HG02970 (cell line): ENCODE data around the gene KLRF2.

ENCODE experiments used
- ATAC-seq: cut with Tn5 transposase; IDR thresholded peaks from one replicate; pipeline ENCODE4 v1.9.1; 2021; ENCODE audit warnings: mild to moderate bottlenecking, moderate library complexity, moderate number of reproducible peaks; ENCODE audit not compliant: unreplicated experiment, low FRiP score

Gene KLRF2

GRCh38 chr12:9883175-9883574 is 1.9 kb downstream of the KLRF2 start:
- no peak for ATAC-seq

- no peak for ATAC-seq
These were observed 7.5 kb downstream of the KLRF2 start for GRCh38 chr12:9888665-9889273.

DNA sequence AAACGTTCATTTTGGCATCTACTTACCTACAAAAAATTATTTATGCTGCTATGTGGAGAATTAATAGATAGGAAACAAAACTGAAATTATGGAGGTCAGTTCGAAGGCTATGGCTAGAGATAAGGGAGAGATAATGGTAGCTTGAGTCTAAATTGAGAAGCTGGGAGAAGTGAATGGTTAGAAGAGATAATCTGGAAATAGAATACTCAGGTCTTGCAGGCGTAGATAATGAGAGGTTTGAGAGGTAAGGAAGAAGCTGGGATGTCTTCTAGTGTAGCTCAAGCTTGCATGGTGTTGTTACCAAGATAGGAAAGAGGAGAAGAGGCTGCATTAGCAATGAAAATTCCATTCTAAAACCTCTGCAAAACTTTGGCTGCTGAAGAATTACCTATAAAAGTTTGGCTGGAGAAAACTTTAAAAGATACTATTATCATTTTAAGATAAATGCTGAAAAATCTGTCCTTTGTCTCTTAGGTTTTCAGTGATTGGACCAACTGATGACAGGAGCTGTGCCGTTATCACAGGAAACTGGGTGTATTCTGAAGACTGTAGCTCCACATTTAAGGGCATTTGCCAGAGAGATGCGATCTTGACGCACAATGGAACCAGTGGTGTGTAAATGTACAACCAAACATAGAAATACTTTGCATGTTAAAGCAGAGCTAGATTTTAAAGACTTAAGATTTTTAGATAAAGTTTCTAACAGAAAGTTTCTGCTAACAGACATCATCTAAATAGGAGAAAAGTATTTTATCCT is 14.1 kb downstream of the KLRF2 start:
- ATAC-seq, result no peak

DNA sequence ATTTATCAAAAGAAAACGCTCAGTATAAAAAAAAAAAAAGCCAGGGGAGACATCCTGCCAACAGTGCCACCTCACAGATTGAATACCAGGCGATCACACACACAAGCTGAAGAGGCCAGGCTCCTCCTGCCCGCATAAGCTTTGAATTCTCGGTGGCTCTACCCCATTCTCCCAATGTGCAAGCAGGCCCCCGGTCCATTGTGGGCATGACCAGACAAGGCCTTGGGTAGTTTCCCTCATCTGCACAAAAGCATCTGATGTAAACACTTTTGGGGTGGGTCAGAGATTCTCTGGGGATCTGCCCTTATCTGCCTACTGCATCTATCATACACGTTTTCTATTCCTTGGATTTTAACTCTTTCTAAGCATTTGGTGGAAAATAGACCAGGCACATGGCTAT is 16.2 kb downstream of the KLRF2 start:
- ATAC-seq, result no peak

DNA sequence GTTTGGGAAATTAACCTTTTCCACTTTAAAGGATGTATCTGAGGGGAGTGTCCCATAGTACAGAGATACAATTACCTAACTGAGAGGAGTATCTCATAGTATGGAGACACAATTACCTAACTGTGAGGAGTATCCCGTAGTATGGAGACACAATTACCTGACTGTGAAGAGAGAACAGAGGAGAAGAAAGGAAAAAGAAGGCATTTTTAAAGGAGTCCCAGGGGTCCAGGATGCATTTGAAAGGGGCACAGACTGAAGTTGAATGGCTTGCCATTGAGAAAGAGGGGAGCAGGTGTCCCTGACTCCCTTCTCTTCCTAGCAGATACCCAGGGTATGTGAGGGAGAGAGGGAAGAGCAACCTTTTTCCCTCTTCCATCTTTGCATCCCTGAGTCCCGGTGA is 17.9 kb downstream of the KLRF2 start:
- no peak for ATAC-seq

- ATAC-seq, result no peak
These were observed 19.6 kb downstream of the KLRF2 start for GRCh38 chr12:9900930-9901329.

DNA sequence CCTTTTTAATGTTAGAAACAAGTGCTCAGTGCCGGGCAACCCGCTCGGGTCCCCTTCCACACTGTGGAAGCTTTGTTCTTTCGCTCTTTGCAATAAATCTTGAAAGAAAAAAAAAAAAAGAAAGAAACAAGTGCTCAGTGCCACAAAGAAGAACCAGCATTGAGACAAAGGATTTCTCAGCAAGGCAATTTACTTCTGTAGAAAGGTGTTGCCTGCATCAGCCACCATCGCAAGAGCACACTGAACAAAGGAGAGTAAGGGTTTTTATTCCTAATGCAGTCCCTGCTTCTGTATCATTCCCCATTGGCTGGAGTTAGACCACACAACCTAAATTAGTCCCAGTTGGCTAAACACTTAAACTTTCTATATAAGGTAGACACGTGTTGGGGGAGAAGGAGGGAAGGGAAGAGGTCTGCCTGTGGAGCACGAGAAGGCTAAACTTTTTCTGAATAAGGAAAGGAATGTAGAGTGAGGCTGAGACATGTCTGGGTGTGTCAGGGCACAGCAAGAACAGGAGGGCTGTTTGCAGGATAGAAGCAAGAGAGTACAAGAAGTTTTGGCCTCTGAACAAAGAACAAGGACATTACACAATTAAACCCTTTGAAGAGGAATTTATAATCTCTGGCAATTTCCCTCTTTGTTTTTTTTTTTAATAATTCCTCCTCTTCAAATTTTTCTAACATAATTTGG is 21.4 kb downstream of the KLRF2 start:
- no peak for ATAC-seq

DNA sequence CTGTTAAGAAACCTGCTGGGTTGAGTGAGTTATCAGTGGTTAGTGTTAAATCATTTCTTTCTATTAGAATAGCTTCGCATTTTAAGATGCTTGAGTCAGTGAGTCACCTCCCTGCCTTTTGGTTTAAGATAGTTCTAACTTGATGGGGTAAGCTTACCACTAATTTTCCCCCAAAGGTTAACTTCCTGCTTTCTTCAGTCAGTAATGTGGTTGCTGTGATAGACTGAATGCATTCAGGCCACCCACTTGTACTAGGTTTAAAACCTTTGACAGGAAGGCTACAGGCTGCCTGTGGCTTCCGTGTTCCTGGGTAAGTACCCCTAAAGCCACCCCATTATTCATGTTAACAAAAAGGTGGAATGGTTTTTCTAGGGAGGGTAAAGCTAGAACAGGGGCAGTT is 25.6 kb downstream of the KLRF2 start:
- no peak for ATAC-seq

GRCh38 chr12:9907769-9908168 is 26.5 kb downstream of the KLRF2 start:
- ATAC-seq, result no peak

DNA sequence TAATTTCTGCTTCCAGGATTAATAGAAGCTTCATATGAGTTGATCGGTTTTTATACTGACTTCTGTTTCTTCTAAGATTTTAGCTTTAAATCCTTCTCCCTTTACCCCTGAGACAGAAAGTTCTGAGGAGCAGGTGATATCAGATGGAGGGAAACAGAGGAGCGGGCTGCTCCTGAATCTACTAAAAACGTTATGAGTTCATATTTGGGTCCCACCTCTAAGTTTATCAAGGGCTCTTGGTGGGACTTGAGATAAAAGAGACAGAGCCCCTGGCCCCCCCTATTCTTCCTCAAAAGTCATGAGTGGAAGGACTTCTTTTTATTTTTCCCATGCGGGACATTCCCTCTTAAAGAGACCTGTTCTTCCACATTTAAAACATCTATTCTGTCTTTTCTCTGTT is 27.1 kb downstream of the KLRF2 start:
- no peak for ATAC-seq

GRCh38 chr12:9909724-9910123 is 28.4 kb downstream of the KLRF2 start:
- no peak for ATAC-seq

- no peak for ATAC-seq
These were observed 29.6 kb downstream of the KLRF2 start for GRCh38 chr12:9910716-9911421.

DNA sequence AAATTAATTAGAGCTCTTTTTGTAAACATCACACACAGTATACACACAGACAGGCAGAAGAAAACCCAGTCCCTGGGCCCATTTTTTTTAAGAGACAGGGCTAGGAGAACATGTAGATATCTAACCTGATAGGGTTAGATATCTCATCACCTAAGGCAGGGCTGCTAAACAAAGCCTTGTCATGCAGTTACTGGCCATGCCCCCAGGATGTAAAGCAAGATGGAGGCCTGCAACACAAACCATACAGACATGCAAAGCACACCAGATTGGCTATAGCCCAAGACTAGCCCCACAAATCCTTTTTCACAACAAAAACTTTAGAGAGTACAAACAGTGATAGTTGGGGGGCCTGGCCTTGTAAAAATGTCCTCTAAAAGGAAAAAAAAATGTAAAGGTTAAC is 30.4 kb downstream of the KLRF2 start:
- ATAC-seq, result no peak

- ATAC-seq, result no peak
These were observed 38.2 kb downstream of the KLRF2 start for GRCh38 chr12:9919443-9919842.

DNA sequence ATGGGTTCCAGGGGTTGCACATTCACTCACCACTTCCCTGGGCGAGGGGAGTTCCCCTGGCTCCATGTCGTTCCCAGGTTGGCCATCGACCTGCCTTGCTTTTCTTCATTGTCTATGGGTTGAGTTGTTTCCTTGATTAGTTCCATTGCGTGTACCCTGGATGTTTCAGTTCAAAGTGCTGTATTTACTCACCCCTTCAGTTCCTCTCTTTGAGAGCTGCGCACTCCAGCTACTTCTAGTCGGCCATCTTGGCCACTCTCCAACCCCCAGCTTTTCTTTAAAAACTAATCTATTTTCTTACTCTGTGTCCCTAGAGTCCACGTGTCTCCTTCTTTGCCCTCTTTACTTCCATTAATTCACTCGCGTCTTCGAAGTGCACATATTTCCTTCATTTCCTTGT is 39.2 kb downstream of the KLRF2 start:
- ATAC-seq, result no peak

DNA sequence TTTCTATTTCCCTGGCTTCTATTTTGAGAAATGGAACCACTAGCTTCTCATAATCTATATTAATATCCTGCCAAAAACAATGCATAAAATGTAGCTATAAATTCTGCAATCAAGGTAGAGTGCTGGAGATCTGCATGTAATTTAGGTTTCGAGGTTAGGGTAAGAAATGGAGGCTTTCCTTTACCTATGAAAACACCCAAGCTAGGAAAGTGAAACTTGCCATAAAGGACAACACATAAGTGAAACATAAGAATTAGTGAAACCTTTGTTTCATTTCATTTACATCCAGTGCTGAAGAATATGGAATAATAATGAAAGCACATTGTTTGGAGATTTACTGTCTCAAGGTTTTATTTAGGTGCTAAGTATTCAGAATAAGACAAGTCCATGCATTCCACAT is 41.1 kb downstream of the KLRF2 start:
- no peak for ATAC-seq

DNA sequence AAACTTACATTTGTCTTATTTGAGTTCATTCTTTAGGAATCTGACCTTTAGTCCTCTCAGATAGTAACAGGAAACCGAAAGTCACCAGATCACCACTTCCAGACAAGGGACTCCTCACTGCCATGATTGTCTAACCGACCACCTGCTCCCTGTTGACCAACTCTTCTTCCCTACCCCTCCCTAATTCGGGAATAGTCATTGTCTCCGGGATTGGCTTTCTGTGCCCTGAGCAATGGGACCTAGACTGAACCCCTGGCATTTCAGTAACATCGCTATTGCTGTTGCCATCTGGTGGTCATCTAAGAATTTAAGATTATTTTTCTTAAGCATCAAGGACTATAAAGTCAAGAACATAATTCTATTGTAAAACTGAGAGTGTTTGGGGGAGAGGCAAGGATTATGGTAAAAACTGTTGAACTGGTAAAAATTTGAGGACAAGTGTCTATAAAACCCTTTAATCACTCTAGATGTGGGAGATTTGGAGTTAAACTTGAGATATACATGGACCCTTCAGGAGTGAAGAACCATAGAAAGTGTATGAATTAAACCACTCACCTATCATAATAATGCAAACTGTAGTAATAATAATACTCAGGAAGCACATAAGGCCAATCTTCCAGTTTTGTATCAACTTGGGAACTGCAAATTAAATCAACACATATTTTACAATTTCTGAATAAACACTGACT is 44.6 kb downstream of the KLRF2 start:
- no peak for ATAC-seq

- ATAC-seq, result no peak
These were observed 45.6 kb downstream of the KLRF2 start for GRCh38 chr12:9926876-9927275.

DNA sequence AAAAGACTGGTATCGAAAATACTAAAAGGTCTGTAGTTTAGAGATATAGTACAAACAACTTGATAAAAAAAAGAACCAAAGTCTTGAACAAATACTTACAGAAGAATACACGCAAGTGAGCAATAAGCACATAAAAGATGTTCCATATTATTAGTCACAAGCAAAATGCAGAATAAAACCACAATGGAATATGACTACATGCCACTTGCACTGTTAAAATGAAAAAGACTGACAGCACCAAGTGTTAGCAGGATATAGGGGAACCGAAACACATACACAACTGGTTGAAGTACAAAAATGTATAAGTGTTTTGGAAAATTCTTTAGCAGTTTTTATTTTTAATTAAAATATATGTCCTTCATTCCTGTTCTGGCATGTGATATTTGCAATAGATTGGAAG is 47.3 kb downstream of the KLRF2 start:
- no peak for ATAC-seq

- no peak for ATAC-seq
These were observed 50.0 kb downstream of the KLRF2 start for GRCh38 chr12:9931245-9931644.

GRCh38 chr12:9932270-9932669 is 51.0 kb downstream of the KLRF2 start, which contains the start of gene CLEC2A:
CLEC2A (minus strand) TSS chr12:9932370; CDS start chr12:9932329, 41 bp downstream.
- no peak for ATAC-seq
